Measurements from ENCODE around the gene ATOSB. TPM values are rescaled to one million over a fixed set of nuclear protein-coding genes. Genes with fewer than 3 reads are reported as not detected.
A peak's percentile ranks its signal among the peaks of the same experiment; 100 is the strongest.

The ATOSB gene
- total and polyA plus RNA-seq, 9 of the 15 experiments (the other 6 are each of a cell fraction or from before 2014, with no cell fraction given): 0.45 to 8.0 (median 4.2) TPM

GRCh38 chr9:35072461-35073278, 43.0 kb downstream of the ATOSB start, which contains the start of gene VCP (continued):
- TF ChIP-seq ZNF318 (IDR thresholded peaks at IDR 0.05; ENCODE audit: borderline replicate concordance in 1 of 2, low read depth in 1 of 2) (no peak), EP300 (IDR thresholded peaks at IDR 0.05; ENCODE audit: low read length) (no peak), CCAR2 (IDR thresholded peaks at IDR 0.05; ENCODE audit: low read depth, low read length) (no peak), NBN (IDR thresholded peaks at IDR 0.05; ENCODE audit: low read depth) (no peak), ZNF12 (CRISPR knock-in tag; IDR thresholded peaks at IDR 0.05) (no peak), TEAD2 (tag; IDR thresholded peaks at IDR 0.05) (no peak), TRIM24 (IDR thresholded peaks at IDR 0.05) (no peak), ZNF764 (CRISPR knock-in tag; IDR thresholded peaks at IDR 0.05; ENCODE audit: low read depth) (no peak), ZNF561 (CRISPR knock-in tag; conservative IDR thresholded peaks at IDR 0.05) (no peak), CXXC5 (CRISPR knock-in tag; IDR thresholded peaks at IDR 0.05) (peak; percentile 72), SIN3A (IDR thresholded peaks at IDR 0.05; ENCODE audit: borderline replicate concordance in 2 of 2, control insufficient read depth in 1 of 2, low read depth in 2 of 2, low read length in 2 of 2) (no peak), PKNOX1 (IDR thresholded peaks at IDR 0.05) (peak; percentile 97), EP400 (IDR thresholded peaks at IDR 0.05) (peak; percentile 72), MXI1 (IDR thresholded peaks at IDR 0.05; ENCODE audit: low read depth, low read length) (no peak), HOMEZ (CRISPR knock-in tag; IDR thresholded peaks at IDR 0.05) (no peak), BHLHE40 (IDR thresholded peaks at IDR 0.05; ENCODE audit: low read length) (peak; percentile 62; the same call in 1 of the 2 replicates)
